Smooth muscle cell (in vitro differentiated cells): ENCODE data around the gene BICRA. TPM values are rescaled to one million over a fixed set of nuclear protein-coding genes. Genes with fewer than 3 reads are reported as not detected.

Source experiments
- DNase-seq: peaks from one replicate; lab custom pipeline; 2025; ENCODE audit not compliant: unreplicated experiment; lab: John Stamatoyannopoulos, UW
- H2AFZ ChIP-seq: fragments of 200-600 bp; sonication (generic); 2 replicates; pipeline ENCODE4 v1.6.0; 2016; ENCODE audit warnings: antibody characterized with exemption, low read depth, mild to moderate bottlenecking
- H3F3A ChIP-seq: fragments of 200-600 bp; sonication (generic); 2 replicates; pipeline ENCODE4 v1.6.0; 2017; ENCODE audit warnings: antibody characterized with exemption, low read depth
- H3K27ac ChIP-seq: fragments of 200-600 bp; sonication (generic); 2 replicates; pipeline ENCODE4 v1.5.1; 2016; ENCODE audit warnings: low read depth, mild to moderate bottlenecking
- H3K27me3 ChIP-seq: fragments of 200-600 bp; sonication (generic); 2 replicates; pipeline ENCODE4 v1.6.1; 2016; ENCODE audit warnings: low read depth, mild to moderate bottlenecking
- H3K36me3 ChIP-seq: fragments of 200-600 bp; sonication (generic); 2 replicates; pipeline ENCODE4 v1.5.1; 2016; ENCODE audit warnings: low read depth
- H3K4me1 ChIP-seq: fragments of 200-600 bp; sonication (generic); 2 replicates; pipeline ENCODE4 v1.5.1; 2016; ENCODE audit warnings: low read depth
- H3K4me2 ChIP-seq: fragments of 200-600 bp; sonication (generic); 2 replicates; pipeline ENCODE4 v1.6.0; 2016; ENCODE audit warnings: mild to moderate bottlenecking
- H3K4me3 ChIP-seq: fragments of 200-600 bp; sonication (generic); 2 replicates; pipeline ENCODE4 v1.5.1; 2016; ENCODE audit warnings: mild to moderate bottlenecking
- H3K79me2 ChIP-seq: fragments of 200-600 bp; sonication (generic); 2 replicates; pipeline ENCODE4 v1.6.0; 2016; ENCODE audit warnings: low read depth, mild to moderate bottlenecking
- H3K9ac ChIP-seq: fragments of 200-600 bp; sonication (generic); 2 replicates; pipeline ENCODE4 v1.6.0; 2016; ENCODE audit warnings: low read depth
- H3K9me3 ChIP-seq: fragments of 200-600 bp; sonication (generic); replicated peaks from 2 replicates; pipeline ENCODE4 v1.5.1; 2016; ENCODE audit warnings: low read depth
- H4K20me1 ChIP-seq: fragments of 200-600 bp; sonication (generic); 2 replicates; pipeline ENCODE4 v1.6.0; 2016; ENCODE audit warnings: low read depth
- CTCF ChIP-seq: fragments of 200-600 bp; sonication (generic); IDR thresholded peaks from 2 replicates; pipeline ENCODE4 v1.5.1; 2017; ENCODE audit warnings: borderline replicate concordance, mild to moderate bottlenecking, antibody characterized with exemption; ENCODE audit not compliant: insufficient read depth, poor library complexity, severe bottlenecking
- WGBS: methylation state at CpG from one replicate; pipeline ENCODE4 v1.1.7; 2016; ENCODE audit warnings: low lambda C conversion rate; 5-methylcytosine and 5-hydroxymethylcytosine counted together
- polyA plus RNA-seq: library from polyadenylated mRNA; unstranded; fragments of >200 nt; fragmentation: Nextera tagmentation; extraction: Ambion mirVana; gene quantifications from 2 replicates; pipeline ENCODE4 v1.2.1, GENCODE V29; 2016
- total RNA-seq: library from RNA; depleted of rRNA; stranded (reverse); fragments of >200 nt; gene quantifications from 2 replicates; pipeline ENCODE4 v1.2.3, GENCODE V29; 2014

The BICRA gene
- total and polyA plus RNA-seq, 2 experiments from 2014 or later = 3.6 to 10.0 TPM

- Histone ChIP-seq H3K9ac (no peak overlapping the region), H3K27ac (peak overlapping the region; percentile 96), H3K9me3 (no peaks in the 10 kb centered on the region), H4K20me1 (peaks cover 39% of the 10 kb centered on the region), H3F3A (peaks cover 39% of the 10 kb centered on the region), H3K36me3 (no peaks in the 10 kb centered on the region), H3K4me2 (peak overlapping the region; percentile 70), H3K4me3 (no peak overlapping the region), H3K79me2 (peaks cover 46% of the 10 kb centered on the region), H2AFZ (no peak overlapping the region), H3K4me1 (no peaks in the 10 kb centered on the region), H3K27me3 (no peaks in the 10 kb centered on the region)
- no peak for DNase-seq
- WGBS = 95% methylated on average over 14 of the region's 14 CpGs
- TF ChIP-seq CTCF = no peak
Observed at GRCh38 chr19:47720669-47721422, 111.9 kb downstream of the BICRA start.

- peaks cover 40% of the 10 kb centered on the region for H3K79me2 ChIP-seq
- no peak for TF ChIP-seq CTCF
- 20% methylated on average over 7 of the region's 7 CpGs for WGBS
- no peak for DNase-seq
- H3K4me2 ChIP-seq = peak overlapping the region; percentile 69
- H4K20me1 ChIP-seq = peaks cover 48% of the 10 kb centered on the region
- H3K27ac ChIP-seq = peak overlapping the region; percentile 96
- H3K4me3 ChIP-seq = no peak overlapping the region
- H2AFZ ChIP-seq = no peak overlapping the region
- no peaks in the 10 kb centered on the region for H3K9me3 ChIP-seq
- H3K36me3 ChIP-seq = no peaks in the 10 kb centered on the region
- H3K9ac ChIP-seq = peak overlapping the region; percentile 33
- H3F3A ChIP-seq = peaks cover 31% of the 10 kb centered on the region
- H3K27me3 ChIP-seq = no peaks in the 10 kb centered on the region
- H3K4me1 ChIP-seq = no peaks in the 10 kb centered on the region
Observed at GRCh38 chr19:47723581-47723940, 114.6 kb downstream of the BICRA start.

- H3K27ac ChIP-seq = peak overlapping the region; percentile 38
- 93% methylated on average over 45 of the region's 48 CpGs for WGBS
- H3K4me2 ChIP-seq = no peak overlapping the region
- H2AFZ ChIP-seq = no peak overlapping the region
- H3K9me3 ChIP-seq = no peaks in the 10 kb centered on the region
- no peaks in the 10 kb centered on the region for H3K27me3 ChIP-seq
- peaks cover 71% of the 10 kb centered on the region for H4K20me1 ChIP-seq
- peaks cover 8% of the 10 kb centered on the region for H3K4me1 ChIP-seq
- no peak for DNase-seq
- no peak for TF ChIP-seq CTCF
- H3F3A ChIP-seq = peaks cover 29% of the 10 kb centered on the region
- H3K36me3 ChIP-seq = no peaks in the 10 kb centered on the region
- peaks cover 41% of the 10 kb centered on the region for H3K79me2 ChIP-seq
- no peak overlapping the region for H3K9ac ChIP-seq
- no peak overlapping the region for H3K4me3 ChIP-seq
Observed at GRCh38 chr19:47725759-47726401, 116.9 kb downstream of the BICRA start.
